Lower lobe of right lung (tissue), 2 donors: Measurements from ENCODE around the gene MAP1LC3B2. TPM values are rescaled to one million over a fixed set of nuclear protein-coding genes. Genes with fewer than 3 reads are reported as not detected.
A peak's percentile ranks its signal among the peaks of the same experiment; 100 is the strongest.

ENCODE experiments used
- ATAC-seq, 2 donors: fragments of 200-7000 bp; cut with Tn5 transposase; one replicate each; pipeline ENCODE4 v1.9.1; 2020 to 2022; ENCODE audit warnings: mild to moderate bottlenecking in 2 of 2, moderate library complexity in 2 of 2
- DNase-seq: peaks from one replicate; pipeline ENCODE4 v3.0.0-alpha.2; 2020
- H3K27ac ChIP-seq: fragments of 200-600 bp; one replicate; pipeline ENCODE4 v1.8.0; 2022
- H3K27me3 ChIP-seq: fragments of 200-600 bp; one replicate; pipeline ENCODE4 v1.8.0; 2022; ENCODE audit warnings: low read depth
- H3K36me3 ChIP-seq: fragments of 200-600 bp; one replicate; pipeline ENCODE4 v1.8.0; 2022; ENCODE audit warnings: mild to moderate bottlenecking
- H3K4me1 ChIP-seq: fragments of 200-600 bp; one replicate; pipeline ENCODE4 v1.8.0; 2022
- H3K4me3 ChIP-seq: fragments of 200-600 bp; one replicate; pipeline ENCODE4 v1.8.0; 2022; ENCODE audit warnings: mild to moderate bottlenecking
- H3K9me3 ChIP-seq: fragments of 200-600 bp; one replicate; pipeline ENCODE4 v1.8.0; 2022
- intact Hi-C: fragments of 100-400 bp; cut with DNase I; formaldehyde crosslinking; loops from one replicate; pipeline ENCODE4 v1.11.0; 2022
- total RNA-seq: library from RNA; stranded (reverse); fragmentation: NEBNext Ultra II Directional; extraction: Animal tissue kit (Norgen Biotek cat#: 25700); gene quantifications from one replicate; pipeline ENCODE4 v1.2.1, GENCODE V29; 2021
- TF ChIP-seq, protein P1 (sequence below): fragments of 200-600 bp; IDR thresholded peaks from one replicate; pipeline ENCODE4 v1.8.0; 2022; ENCODE audit warnings: antibody characterized with exemption, mild to moderate bottlenecking
- donor health status: DM: no; HTN: yes; CAD: no; lungs with severe emphysema.

MAP1LC3B2 gene
- total RNA-seq, 1 donor from 2014 or later, result 1.9 TPM

DNA sequence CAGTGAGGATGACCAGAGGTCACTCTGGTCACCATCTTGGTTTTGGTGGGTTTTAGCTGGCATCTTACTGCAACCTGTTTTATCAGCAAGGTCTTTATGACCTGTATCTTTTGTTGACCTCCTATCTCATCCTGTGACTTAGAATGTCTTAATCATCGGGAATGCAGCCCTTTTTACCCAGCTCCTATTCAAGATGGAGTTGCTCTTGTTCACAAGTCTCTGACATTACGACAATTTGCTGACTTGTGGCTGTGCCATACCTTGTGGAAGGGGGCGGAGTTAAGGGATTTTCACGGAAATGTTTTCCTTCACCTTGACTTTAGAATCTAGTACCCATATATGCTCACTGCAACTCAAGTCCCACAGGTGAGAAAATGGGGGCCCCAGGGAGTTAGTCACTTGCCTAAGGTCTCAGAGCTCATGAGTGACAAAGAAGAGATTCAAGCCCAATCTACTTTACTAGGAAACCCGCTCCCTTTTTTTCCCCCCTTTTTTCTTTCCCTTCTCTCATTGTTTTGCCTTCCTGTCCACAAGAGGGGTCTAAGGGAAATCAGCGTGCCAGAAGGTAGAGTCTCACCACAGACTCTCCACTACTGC, 2.7 kb upstream of the MAP1LC3B2 start:
- no peak for ATAC-seq
- Histone ChIP-seq H3K36me3 (no peaks in the 10 kb centered on the region), H3K9me3 (no peaks in the 10 kb centered on the region), H3K4me1 (peaks cover 13% of the 10 kb centered on the region), H3K27ac (no peak overlapping the region), H3K4me3 (no peak overlapping the region), H3K27me3 (no peaks in the 10 kb centered on the region)
- TF ChIP-seq, protein P1, sequence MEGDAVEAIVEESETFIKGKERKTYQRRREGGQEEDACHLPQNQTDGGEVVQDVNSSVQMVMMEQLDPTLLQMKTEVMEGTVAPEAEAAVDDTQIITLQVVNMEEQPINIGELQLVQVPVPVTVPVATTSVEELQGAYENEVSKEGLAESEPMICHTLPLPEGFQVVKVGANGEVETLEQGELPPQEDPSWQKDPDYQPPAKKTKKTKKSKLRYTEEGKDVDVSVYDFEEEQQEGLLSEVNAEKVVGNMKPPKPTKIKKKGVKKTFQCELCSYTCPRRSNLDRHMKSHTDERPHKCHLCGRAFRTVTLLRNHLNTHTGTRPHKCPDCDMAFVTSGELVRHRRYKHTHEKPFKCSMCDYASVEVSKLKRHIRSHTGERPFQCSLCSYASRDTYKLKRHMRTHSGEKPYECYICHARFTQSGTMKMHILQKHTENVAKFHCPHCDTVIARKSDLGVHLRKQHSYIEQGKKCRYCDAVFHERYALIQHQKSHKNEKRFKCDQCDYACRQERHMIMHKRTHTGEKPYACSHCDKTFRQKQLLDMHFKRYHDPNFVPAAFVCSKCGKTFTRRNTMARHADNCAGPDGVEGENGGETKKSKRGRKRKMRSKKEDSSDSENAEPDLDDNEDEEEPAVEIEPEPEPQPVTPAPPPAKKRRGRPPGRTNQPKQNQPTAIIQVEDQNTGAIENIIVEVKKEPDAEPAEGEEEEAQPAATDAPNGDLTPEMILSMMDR, result no peak
- intact Hi-C loops, result no loop called here
- no peak for DNase-seq

DNA sequence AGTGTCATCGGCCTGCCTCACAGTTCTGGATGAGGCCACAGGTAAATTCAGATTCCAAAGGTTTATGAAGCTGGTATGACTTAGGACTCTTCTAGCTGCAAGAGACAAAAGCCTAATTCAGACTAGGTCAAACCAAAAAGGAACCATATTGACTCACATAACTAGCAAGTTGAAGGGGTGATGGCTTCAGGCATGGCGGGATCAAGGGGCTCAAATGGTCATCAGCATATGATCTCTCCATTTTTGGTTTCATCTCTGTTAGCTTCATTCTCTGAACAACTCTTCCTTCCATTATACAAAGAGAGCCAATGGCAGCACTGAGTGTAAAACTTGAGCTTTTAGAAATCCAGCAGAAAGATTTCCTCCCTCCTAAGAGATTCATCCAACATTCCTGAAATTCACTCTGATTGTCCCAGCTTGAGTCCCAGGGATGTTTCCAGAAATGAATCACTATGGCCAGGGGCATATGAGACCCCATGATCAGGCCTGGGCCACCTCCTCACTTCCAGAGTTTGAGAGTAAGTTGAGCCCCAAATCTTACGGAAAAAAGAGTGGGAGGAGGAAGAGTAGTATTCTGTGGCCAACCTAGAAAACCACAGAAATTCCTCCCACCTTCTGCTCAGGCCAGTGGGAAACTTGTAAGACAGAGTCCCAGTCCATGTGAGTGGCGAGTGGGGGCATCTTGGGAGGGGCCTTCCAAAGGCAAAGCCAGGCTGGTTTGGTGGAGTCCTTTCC, 2.0 kb upstream of the MAP1LC3B2 start:
- DNase-seq, result no peak
- Histone ChIP-seq H3K4me3 (no peak overlapping the region), H3K9me3 (no peaks in the 10 kb centered on the region), H3K27me3 (no peaks in the 10 kb centered on the region), H3K4me1 (peaks cover 13% of the 10 kb centered on the region), H3K27ac (no peak overlapping the region), H3K36me3 (no peaks in the 10 kb centered on the region)
- TF ChIP-seq, protein P1, result no peak
- intact Hi-C loops, result no loop called here
- no peak for ATAC-seq

- TF ChIP-seq, protein P1, result no peak
- intact Hi-C loops, result no loop called here
- H3K4me1 ChIP-seq, result peaks cover 13% of the 10 kb centered on the region
- peaks cover 6% of the 10 kb centered on the region for H3K9me3 ChIP-seq
- DNase-seq (no peak), ATAC-seq (no peak)
- no peaks in the 10 kb centered on the region for H3K36me3 ChIP-seq
- H3K27ac ChIP-seq, result peak overlapping the region; percentile 80
- H3K4me3 ChIP-seq, result peak overlapping the region; percentile 27
- H3K27me3 ChIP-seq, result no peaks in the 10 kb centered on the region
Measured at GRCh38 chr12:116558280-116559161, 660 bp upstream of the MAP1LC3B2 start.

DNA sequence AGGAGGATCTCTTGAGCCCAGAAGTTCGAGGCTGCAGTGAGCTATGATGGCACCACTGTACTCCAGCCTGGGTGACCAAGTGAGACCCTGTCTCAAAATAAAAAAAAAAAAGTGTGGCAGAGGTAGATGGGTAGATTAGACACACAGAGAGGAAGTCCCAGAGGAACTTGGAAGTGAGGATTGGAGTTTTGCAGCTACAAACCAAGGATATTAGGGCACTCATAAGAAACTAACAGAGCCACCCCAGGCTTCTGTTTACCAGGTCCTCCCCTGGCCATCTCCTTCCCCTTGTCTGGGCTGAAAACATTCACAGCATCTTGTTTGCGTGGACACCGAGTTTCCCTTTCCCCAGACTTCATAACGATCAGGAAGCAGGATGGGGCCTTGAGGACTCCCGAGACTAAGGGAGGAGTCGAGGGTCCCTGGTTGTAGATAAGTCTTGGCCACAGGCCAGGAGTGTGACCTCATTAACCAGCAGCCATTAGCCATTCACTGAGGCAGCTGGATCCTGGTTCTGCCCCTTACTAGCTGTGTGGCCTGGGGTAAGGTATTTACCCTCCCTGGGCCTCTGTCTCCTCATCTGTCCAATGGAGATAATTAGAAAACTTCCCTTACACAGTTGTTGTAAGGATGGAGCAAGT, 2.1 kb downstream of the MAP1LC3B2 start:
- no peak for DNase-seq
- H3K4me3 ChIP-seq, result no peak overlapping the region
- intact Hi-C loops, result no loop called here
- H3K36me3 ChIP-seq, result no peaks in the 10 kb centered on the region
- H3K4me1 ChIP-seq, result peaks cover 13% of the 10 kb centered on the region
- H3K27me3 ChIP-seq, result no peaks in the 10 kb centered on the region
- peaks cover 12% of the 10 kb centered on the region for H3K9me3 ChIP-seq
- TF ChIP-seq, protein P1, result no peak
- no peak overlapping the region for H3K27ac ChIP-seq
- ATAC-seq, result no peak

DNA sequence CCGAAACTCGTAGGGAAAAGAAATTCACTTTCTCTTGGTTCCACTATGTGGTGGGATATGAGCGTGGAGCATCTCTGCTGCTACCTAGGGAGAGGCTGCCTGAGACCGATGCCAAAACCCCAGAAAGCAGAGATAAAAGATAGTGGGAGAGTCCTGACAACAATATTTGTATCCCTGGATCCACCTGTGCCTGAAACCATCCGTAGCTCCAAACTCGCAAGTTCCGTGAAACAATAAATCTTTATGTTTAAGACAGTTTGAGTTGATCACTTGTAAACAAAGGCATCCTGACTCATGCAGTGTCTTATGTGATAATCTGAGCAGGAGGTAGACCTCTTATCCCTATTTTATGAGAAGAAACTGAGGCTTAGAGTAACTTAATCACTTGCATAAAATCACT, 2.9 kb downstream of the MAP1LC3B2 start:
- no peak overlapping the region for H3K27ac ChIP-seq
- TF ChIP-seq, protein P1, result no peak
- H3K4me1 ChIP-seq, result peaks cover 13% of the 10 kb centered on the region
- H3K36me3 ChIP-seq, result no peaks in the 10 kb centered on the region
- ATAC-seq (no peak), DNase-seq (no peak)
- intact Hi-C loops, result no loop called here
- peaks cover 12% of the 10 kb centered on the region for H3K9me3 ChIP-seq
- H3K27me3 ChIP-seq, result no peaks in the 10 kb centered on the region
- no peak overlapping the region for H3K4me3 ChIP-seq
